ENCODE measurements around the gene OTOA. TPM values are rescaled to one million over a fixed set of nuclear protein-coding genes. Genes with fewer than 3 reads are reported as not detected.

The OTOA gene
- total and polyA plus RNA-seq, 2 of the 8 experiments (the other 6 are each of a cell fraction or from before 2014, with no cell fraction given) = 0.06 to 0.32 TPM

- WGBS, 2 experiments (ENCODE audit: extremely low coverage in 1 of 2, insufficient coverage in 1 of 2, insufficient read length in 1 of 2, insufficient replicate concordance in 2 of 2, low coverage in 1 of 2, low lambda C conversion rate in 2 of 2, missing lambda C conversion rate in 1 of 2) = 91% methylated on average over 30 of the region's 37 CpGs; no CpG with 5 or more reads in 1 of the 2 experiments
- FAIRE-seq = no peak
- CTCF ChIA-PET (ENCODE audit: partially characterized antibody) = interaction anchor here (0.7 to 3.4 kb wide), 12 partner anchors 11 to 77 kb away, joined by 3 to 9 read pairs (median 4); no protein-coding TSS in a partner anchor
Measured at GRCh38 chr16:21637032-21637968, 26.5 kb upstream of the OTOA start.

More at GRCh38 chr16:21637032-21637968, 26.5 kb upstream of the OTOA start:
- Histone ChIP-seq H3K79me2 (ENCODE audit: control insufficient read depth in 1 of 2, insufficient read depth in 2 of 2, low read length in 2 of 2) (peaks cover 0 to 5% of the 10 kb centered on the region in 2 experiments; a peak in 1 of 4 replicates), H4K91ac (replicated peaks; ENCODE audit: insufficient read length, low read length) (no peak overlapping the region), H3K79me1 (ENCODE audit: low read depth, low read length) (no peaks in the 10 kb centered on the region), H4K8ac (ENCODE audit: extremely low read depth, insufficient read depth, low read length) (no peak overlapping the region), H3K4me2 (ENCODE audit: insufficient read depth in 1 of 2, low read depth in 2 of 2, low read length in 2 of 2) (no peak overlapping the region), H2AK5ac (ENCODE audit: low read depth, low read length) (no peak overlapping the region), H4K5ac (ENCODE audit: insufficient read length, low read depth, low read length) (no peak overlapping the region), H2BK20ac (ENCODE audit: low read length) (no peak overlapping the region), H2BK120ac (replicated peaks; ENCODE audit: low read depth, low read length) (no peak overlapping the region), H3K9me3 (ENCODE audit: insufficient read depth in 2 of 2, low read depth in 1 of 2, low read length in 1 of 2) (no peaks in the 10 kb centered on the region), H2BK5ac (ENCODE audit: low read depth, low read length) (no peak overlapping the region), H2BK12ac (ENCODE audit: low read depth, low read length) (no peak overlapping the region), H3K27me3 (replicated peaks in 1 of 4; ENCODE audit: control insufficient read depth in 3 of 4, extremely low read depth in 1 of 4, insufficient read depth in 3 of 4, low read length in 3 of 4) (no peaks in the 10 kb centered on the region), H2AFZ (ENCODE audit: low read length) (no peak overlapping the region), H2BK15ac (ENCODE audit: low read length) (no peak overlapping the region), H3K36me3 (ENCODE audit: control insufficient read depth in 2 of 4, insufficient read depth in 4 of 4, low read length in 3 of 4) (peaks cover 0 to 3% (median 0%) of the 10 kb centered on the region in 4 experiments; a peak in 3 of 8 replicates), H3K23me2 (ENCODE audit: low read depth, low read length) (no peaks in the 10 kb centered on the region), H3K9ac (replicated peaks in 1 of 4; ENCODE audit: extremely low read depth in 1 of 4, low read depth in 3 of 4, low read length in 3 of 4) (no peak overlapping the region), H4K20me1 (replicated peaks in 1 of 2; ENCODE audit: control insufficient read depth in 1 of 2, insufficient read depth in 2 of 2, low read length in 2 of 2) (no peaks in the 10 kb centered on the region), H3K4me1 (replicated peaks in 1 of 4; ENCODE audit: control insufficient read depth in 3 of 4, insufficient read depth in 4 of 4, low read length in 3 of 4) (no peaks in the 10 kb centered on the region), H3K14ac (ENCODE audit: insufficient read length) (no peak overlapping the region), H3K56ac (replicated peaks; ENCODE audit: insufficient read length, low read depth, low read length) (no peak overlapping the region), H3K4me3 (ENCODE audit: extremely low read depth in 1 of 4, insufficient read depth in 2 of 4, low read depth in 3 of 4, low read length in 4 of 4) (no peak overlapping the region), H3K27ac (ENCODE audit: low read depth, low read length) (no peak overlapping the region), H3K18ac (ENCODE audit: extremely low read depth, low read length) (no peak overlapping the region), H3K23ac (ENCODE audit: insufficient read length) (no peak overlapping the region), H3K4ac (replicated peaks; ENCODE audit: insufficient read length, low read depth, low read length) (no peak overlapping the region)
- no peak for DNase-seq (ENCODE audit: low read depth in 1 of 2, low spot score in 2 of 2)
- TF ChIP-seq NRF1 (IDR thresholded peaks at IDR 0.05; ENCODE audit: low read depth, low read length) = no peak
- TF ChIP-seq MAFK (IDR thresholded peaks at IDR 0.05; ENCODE audit: low read depth, low read length) = no peak
- TF ChIP-seq RAD21 (IDR thresholded peaks at IDR 0.05 in 1 of 2, conservative IDR thresholded peaks at IDR 0.05 in 1 of 2; ENCODE audit: low read depth in 2 of 2, low read length in 2 of 2) = no peak
- TF ChIP-seq YY1 (IDR thresholded peaks at IDR 0.05; ENCODE audit: low read depth, low read length) = no peak
- no peak for TF ChIP-seq CREB1 (IDR thresholded peaks at IDR 0.05)
- no peak for TF ChIP-seq JUN (IDR thresholded peaks at IDR 0.05; ENCODE audit: low read depth, low read length)
- POLR2A ChIA-PET (ENCODE audit: partially characterized antibody) = interaction anchor here (0.7 kb wide), 1 partner anchor 16 kb away, joined by 3 read pairs; no protein-coding TSS in a partner anchor

All from H1 (cell line).